ENCODE data around the gene TSNAX.

TSNAX gene

GRCh38 chr1:231604276-231604621 lies 75.8 kb downstream of the TSNAX start:
- peak overlapping the region; percentile 52 to 93 for H3K4me3 ChIP-seq (ENCODE audit: low read depth in 1 of 2, low read length in 2 of 2)
- H3K9me3 ChIP-seq (ENCODE audit: control insufficient read depth in 1 of 2, low read length in 2 of 2), result no peaks in the 10 kb centered on the region
- peaks cover 9 to 20% of the 10 kb centered on the region in 2 donors for H3K4me1 ChIP-seq (ENCODE audit: control insufficient read depth in 1 of 2, insufficient read depth in 2 of 2, low read length in 2 of 2)
- H3K36me3 ChIP-seq (ENCODE audit: control insufficient read depth in 1 of 2, insufficient read depth in 2 of 2, low read length in 2 of 2), result no peaks in the 10 kb centered on the region
- H3K27me3 ChIP-seq (ENCODE audit: low read depth, low read length), result no peaks in the 10 kb centered on the region
- no peak overlapping the region for H3K27ac ChIP-seq (ENCODE audit: low read length)

GRCh38 chr1:231605149-231606100 lies 77.0 kb downstream of the TSNAX start:
- no peak overlapping the region for H3K27ac ChIP-seq (ENCODE audit: low read length)
- no peak overlapping the region for H3K4me3 ChIP-seq (ENCODE audit: low read depth in 1 of 2, low read length in 2 of 2)
- H3K36me3 ChIP-seq (ENCODE audit: control insufficient read depth in 1 of 2, insufficient read depth in 2 of 2, low read length in 2 of 2), result no peaks in the 10 kb centered on the region
- peaks cover 5 to 16% of the 10 kb centered on the region in 2 donors for H3K4me1 ChIP-seq (ENCODE audit: control insufficient read depth in 1 of 2, insufficient read depth in 2 of 2, low read length in 2 of 2)
- H3K27me3 ChIP-seq (ENCODE audit: low read depth, low read length), result no peaks in the 10 kb centered on the region
- H3K9me3 ChIP-seq (ENCODE audit: control insufficient read depth in 1 of 2, low read length in 2 of 2), result no peaks in the 10 kb centered on the region

GRCh38 chr1:231606712-231607111 lies 78.2 kb downstream of the TSNAX start:
- no peaks in the 10 kb centered on the region for H3K9me3 ChIP-seq (ENCODE audit: control insufficient read depth in 1 of 2, low read length in 2 of 2)
- no peaks in the 10 kb centered on the region for H3K36me3 ChIP-seq (ENCODE audit: control insufficient read depth in 1 of 2, insufficient read depth in 2 of 2, low read length in 2 of 2)
- H3K4me1 ChIP-seq (ENCODE audit: control insufficient read depth in 1 of 2, insufficient read depth in 2 of 2, low read length in 2 of 2), result peaks cover 0 to 9% of the 10 kb centered on the region in 2 donors
- H3K27ac ChIP-seq (ENCODE audit: low read length), result no peak overlapping the region
- H3K4me3 ChIP-seq (ENCODE audit: low read depth in 1 of 2, low read length in 2 of 2), result no peak overlapping the region
- H3K27me3 ChIP-seq (ENCODE audit: low read depth, low read length), result no peaks in the 10 kb centered on the region

GRCh38 chr1:231610388-231610787 lies 81.9 kb downstream of the TSNAX start:
- Histone ChIP-seq H3K9me3 (ENCODE audit: control insufficient read depth in 1 of 2, low read length in 2 of 2) (no peaks in the 10 kb centered on the region), H3K27ac (ENCODE audit: low read length) (no peak overlapping the region), H3K4me3 (ENCODE audit: low read depth in 1 of 2, low read length in 2 of 2) (no peak overlapping the region), H3K4me1 (ENCODE audit: control insufficient read depth in 1 of 2, insufficient read depth in 2 of 2, low read length in 2 of 2) (no peaks in the 10 kb centered on the region), H3K27me3 (ENCODE audit: low read depth, low read length) (no peaks in the 10 kb centered on the region), H3K36me3 (ENCODE audit: control insufficient read depth in 1 of 2, insufficient read depth in 2 of 2, low read length in 2 of 2) (no peaks in the 10 kb centered on the region)

- no peaks in the 10 kb centered on the region for H3K4me1 ChIP-seq (ENCODE audit: control insufficient read depth in 1 of 2, insufficient read depth in 2 of 2, low read length in 2 of 2)
- no peak overlapping the region for H3K27ac ChIP-seq (ENCODE audit: low read length)
- H3K36me3 ChIP-seq (ENCODE audit: control insufficient read depth in 1 of 2, insufficient read depth in 2 of 2, low read length in 2 of 2), result no peaks in the 10 kb centered on the region
- H3K9me3 ChIP-seq (ENCODE audit: control insufficient read depth in 1 of 2, low read length in 2 of 2), result no peaks in the 10 kb centered on the region
- H3K4me3 ChIP-seq (ENCODE audit: low read depth in 1 of 2, low read length in 2 of 2), result no peak overlapping the region
- H3K27me3 ChIP-seq (ENCODE audit: low read depth, low read length), result no peaks in the 10 kb centered on the region
These were observed 82.6 kb downstream of the TSNAX start for GRCh38 chr1:231611111-231611510.

- no peak overlapping the region for H3K27ac ChIP-seq (ENCODE audit: low read length)
- H3K4me1 ChIP-seq (ENCODE audit: control insufficient read depth in 1 of 2, insufficient read depth in 2 of 2, low read length in 2 of 2), result no peaks in the 10 kb centered on the region
- H3K36me3 ChIP-seq (ENCODE audit: control insufficient read depth in 1 of 2, insufficient read depth in 2 of 2, low read length in 2 of 2), result no peaks in the 10 kb centered on the region
- H3K4me3 ChIP-seq (ENCODE audit: low read depth in 1 of 2, low read length in 2 of 2), result no peak overlapping the region
- no peaks in the 10 kb centered on the region for H3K27me3 ChIP-seq (ENCODE audit: low read depth, low read length)
- H3K9me3 ChIP-seq (ENCODE audit: control insufficient read depth in 1 of 2, low read length in 2 of 2), result no peaks in the 10 kb centered on the region
These were observed 83.4 kb downstream of the TSNAX start for GRCh38 chr1:231611851-231612250.

- Histone ChIP-seq H3K36me3 (ENCODE audit: control insufficient read depth in 1 of 2, insufficient read depth in 2 of 2, low read length in 2 of 2) (no peaks in the 10 kb centered on the region), H3K27me3 (ENCODE audit: low read depth, low read length) (no peaks in the 10 kb centered on the region), H3K4me1 (ENCODE audit: control insufficient read depth in 1 of 2, insufficient read depth in 2 of 2, low read length in 2 of 2) (no peaks in the 10 kb centered on the region), H3K9me3 (ENCODE audit: control insufficient read depth in 1 of 2, low read length in 2 of 2) (no peaks in the 10 kb centered on the region), H3K27ac (ENCODE audit: low read length) (no peak overlapping the region), H3K4me3 (ENCODE audit: low read depth in 1 of 2, low read length in 2 of 2) (no peak overlapping the region)
These were observed 84.1 kb downstream of the TSNAX start for GRCh38 chr1:231612393-231613089.

- Histone ChIP-seq H3K27me3 (ENCODE audit: low read depth, low read length) (no peaks in the 10 kb centered on the region), H3K4me3 (ENCODE audit: low read depth in 1 of 2, low read length in 2 of 2) (no peak overlapping the region), H3K4me1 (ENCODE audit: control insufficient read depth in 1 of 2, insufficient read depth in 2 of 2, low read length in 2 of 2) (no peaks in the 10 kb centered on the region), H3K36me3 (ENCODE audit: control insufficient read depth in 1 of 2, insufficient read depth in 2 of 2, low read length in 2 of 2) (no peaks in the 10 kb centered on the region), H3K9me3 (ENCODE audit: control insufficient read depth in 1 of 2, low read length in 2 of 2) (no peaks in the 10 kb centered on the region), H3K27ac (ENCODE audit: low read length) (no peak overlapping the region)
These were observed 85.2 kb downstream of the TSNAX start for GRCh38 chr1:231613419-231614349.

All from muscle layer of duodenum (tissue), 2 donors.